IMR-90 (cell line): ENCODE results near the gene BPGM. TPM values are rescaled to one million over a fixed set of nuclear protein-coding genes. Genes with fewer than 3 reads are reported as not detected.

Experiments
- ATAC-seq: fragments of 200-7000 bp; cut with Tn5 transposase; 2 replicates; pipeline ENCODE4 v1.9.1; 2020; ENCODE audit warnings: low read depth, mild to moderate bottlenecking, moderate library complexity
- BruUV-seq: library from RNA; stranded (reverse); fragments of 400-500 nt; replicated peaks from 2 replicates; lab custom pipeline; 2021; lab: Mats Ljungman, UMichigan
- CTCF ChIA-PET: fragments of 300-600 bp; formaldehyde crosslinking; extraction: SDS; loops from one replicate; lab custom pipeline; 2021; ENCODE audit warnings: antibody characterized with exemption; lab: Yijun Ruan, JAX
- POLR2A ChIA-PET: fragments of 300-600 bp; sonication (Branson Sonifier 250); formaldehyde crosslinking; loops from one replicate; lab custom pipeline; 2022; ENCODE audit warnings: antibody characterized with exemption; ENCODE audit not compliant: unreplicated experiment; lab: Charles Lee
- DNase-seq: peaks from one replicate; pipeline ENCODE4 v3.0.0; 2013
- H2AFZ ChIP-seq: replicated peaks from 2 replicates; pipeline ENCODE3; 2013; ENCODE audit warnings: low read length, mild to moderate bottlenecking; ENCODE audit not compliant: poor library complexity
- H2AK5ac ChIP-seq: 2 replicates; pipeline ENCODE4 v1.6.1; 2013; ENCODE audit warnings: low read depth, low read length, inconsistent platforms
- H2AK9ac ChIP-seq: replicated peaks from 2 replicates; pipeline ENCODE3; 2013; ENCODE audit warnings: mild to moderate bottlenecking, low read depth, low read length, moderate library complexity; ENCODE audit not compliant: poor library complexity
- H2BK120ac ChIP-seq: 2 replicates; pipeline ENCODE4 v1.6.1; 2013; ENCODE audit warnings: low read depth, low read length, inconsistent platforms
- H2BK15ac ChIP-seq: 3 replicates; pipeline ENCODE4 v1.6.1; 2013; ENCODE audit warnings: low read depth, low read length, inconsistent platforms
- H2BK20ac ChIP-seq: 2 replicates; pipeline ENCODE4 v1.6.1; 2013; ENCODE audit warnings: low read depth, mild to moderate bottlenecking, inconsistent platforms, low read length, moderate library complexity
- H2BK5ac ChIP-seq: 2 replicates; pipeline ENCODE4 v1.6.1; 2013; ENCODE audit warnings: mild to moderate bottlenecking, low read depth, low read length, inconsistent platforms; ENCODE audit not compliant: poor library complexity, severe bottlenecking
- H3K14ac ChIP-seq: replicated peaks from 2 replicates; pipeline ENCODE4 v1.6.1; 2013; ENCODE audit warnings: low read depth, low read length, inconsistent platforms
- H3K18ac ChIP-seq: 2 replicates; pipeline ENCODE4 v1.6.1; 2013; ENCODE audit warnings: low read depth, low read length, control low read depth
- H3K23ac ChIP-seq: 2 replicates; pipeline ENCODE4 v1.6.1; 2013; ENCODE audit warnings: low read depth, low read length, inconsistent platforms
- H3K27ac ChIP-seq: 2 replicates; pipeline ENCODE4 v1.5.1; 2013; ENCODE audit warnings: mild to moderate bottlenecking, control low read depth, low read length; ENCODE audit not compliant: insufficient read depth
- H3K27me3 ChIP-seq: 2 replicates; pipeline ENCODE4 v1.6.1; 2013; ENCODE audit warnings: low read length; ENCODE audit not compliant: control insufficient read depth, insufficient read depth
- H3K36me3 ChIP-seq: 2 replicates; pipeline ENCODE4 v1.6.1; 2013; ENCODE audit warnings: low read length, mixed read lengths; ENCODE audit not compliant: control insufficient read depth, insufficient read depth
- H3K4ac ChIP-seq: 2 replicates; pipeline ENCODE4 v1.6.1; 2013; ENCODE audit warnings: low read depth, low read length, inconsistent platforms
- H3K4me1 ChIP-seq: 2 replicates; pipeline ENCODE4 v1.6.1; 2013; ENCODE audit warnings: low read length, mixed read lengths; ENCODE audit not compliant: control insufficient read depth, insufficient read depth
- H3K4me2 ChIP-seq: 2 replicates; pipeline ENCODE4 v1.6.1; 2013; ENCODE audit warnings: low read depth, mild to moderate bottlenecking, control low read depth, low read length, moderate library complexity
- H3K4me3 ChIP-seq: 2 replicates; pipeline ENCODE4 v1.5.1; 2013; ENCODE audit warnings: low read depth, mild to moderate bottlenecking, control low read depth, low read length, moderate library complexity; ENCODE audit not compliant: insufficient read depth
- H3K56ac ChIP-seq: 2 replicates; pipeline ENCODE4 v1.6.1; 2013; ENCODE audit warnings: low read length, inconsistent platforms; ENCODE audit not compliant: insufficient read depth; ENCODE audit errors: extremely low read depth
- H3K79me1 ChIP-seq, 2 experiments: 2 replicates each; pipeline ENCODE4 v1.6.1; 2013; ENCODE audit warnings: low read length in 2 of 2, inconsistent platforms in 1 of 2, low read depth in 1 of 2
- H3K9ac ChIP-seq: 2 replicates; pipeline ENCODE4 v1.6.1; 2013; ENCODE audit warnings: low read depth, low read length, control low read depth
- H3K9me1 ChIP-seq: 2 replicates; pipeline ENCODE4 v1.6.1; 2013; ENCODE audit warnings: low read length, inconsistent platforms; ENCODE audit not compliant: insufficient read depth
- H3K9me3 ChIP-seq: 2 replicates; pipeline ENCODE4 v1.6.1; 2013; ENCODE audit warnings: low read length; ENCODE audit not compliant: control insufficient read depth, insufficient read depth
- H4K20me1 ChIP-seq: 2 replicates; pipeline ENCODE4 v1.6.1; 2013; ENCODE audit warnings: low read length, inconsistent platforms; ENCODE audit not compliant: insufficient read depth
- H4K5ac ChIP-seq: 2 replicates; pipeline ENCODE4 v1.6.1; 2013; ENCODE audit warnings: mild to moderate bottlenecking, low read depth, low read length, control low read depth
- H4K8ac ChIP-seq, 2 experiments: 2 replicates each; pipeline ENCODE4 v1.6.1; 2013; ENCODE audit warnings: low read depth in 2 of 2, low read length in 2 of 2, control low read depth in 1 of 2, inconsistent platforms in 1 of 2
- H4K91ac ChIP-seq: 2 replicates; pipeline ENCODE4 v1.6.1; 2013; ENCODE audit warnings: low read depth, low read length, inconsistent platforms; ENCODE audit not compliant: insufficient read depth
- BHLHE40 ChIP-seq: fragments of 150-350 bp; IDR thresholded peaks from 2 replicates; pipeline ENCODE4 v1.6.1; 2016; ENCODE audit warnings: mild to moderate bottlenecking, low read depth, low read length
- CEBPB ChIP-seq: IDR thresholded peaks from 2 replicates; pipeline ENCODE4 v1.6.1; 2012; ENCODE audit warnings: low read depth, low read length, improper control_type of control experiment
- CHD1 ChIP-seq: IDR thresholded peaks from 2 replicates; pipeline ENCODE4 v1.6.1; 2012; ENCODE audit warnings: low read depth, low read length, improper control_type of control experiment
- FOS ChIP-seq: fragments of 150-350 bp; IDR thresholded peaks from 2 replicates; pipeline ENCODE4 v1.6.1; 2016; ENCODE audit warnings: low read depth, low read length
- NFE2L2 ChIP-seq: fragments of 150-350 bp; IDR thresholded peaks from 2 replicates; pipeline ENCODE4 v1.6.1; 2016; ENCODE audit warnings: low read depth, mild to moderate bottlenecking, low read length
- POLR2A ChIP-seq: IDR thresholded peaks from 2 replicates; pipeline ENCODE4 v1.6.1; 2012; ENCODE audit warnings: mild to moderate bottlenecking, low read depth, low read length
- RAD21 ChIP-seq: IDR thresholded peaks from 2 replicates; pipeline ENCODE4 v1.6.1; 2012; ENCODE audit warnings: low read length, improper control_type of control experiment
- RFX5 ChIP-seq: IDR thresholded peaks from 2 replicates; pipeline ENCODE4 v1.8.0; 2012; ENCODE audit warnings: low read depth, mild to moderate bottlenecking, low read length, moderate library complexity
- SMC3 ChIP-seq: fragments of 150-350 bp; IDR thresholded peaks from 2 replicates; pipeline ENCODE4 v1.6.1; 2016; ENCODE audit warnings: low read depth, mild to moderate bottlenecking, antibody characterized with exemption, low read length, moderate library complexity
- WGBS, 2 experiments: methylation state at CpG; one replicate each; pipeline versions ENCODE4 v1.1.5 to v1.1.7; 2013; ENCODE audit warnings: missing lambda C conversion rate in 2 of 2; ENCODE audit not compliant: insufficient read length in 1 of 2; ENCODE audit errors: extremely low coverage in 2 of 2; 5-methylcytosine and 5-hydroxymethylcytosine counted together
- dilution Hi-C: fragments of 300-500 bp; cut with HindIII; formaldehyde crosslinking; loops from one replicate; pipeline ENCODE4 v1.14.3; 2018; ENCODE audit warnings: low sequenced_read_pairs; ENCODE audit not compliant: unreplicated experiment
- in situ Hi-C: fragments of 300-500 bp; cut with MboI; formaldehyde crosslinking; loops from 3 replicates; pipeline ENCODE4 v1.14.3; 2019; ENCODE audit warnings: low sequenced_read_pairs, inconsistent platforms, mixed read lengths
- intact Hi-C: fragments of 100-400 bp; cut with micrococcal nuclease; formaldehyde crosslinking; loops from 2 replicates; pipeline ENCODE4 v1.10.0; 2022
- polyA plus RNA-seq, 3 experiments: library from polyadenylated mRNA; depleted of rRNA; stranded (reverse); fragments of >200 nt; gene quantifications; 2 replicates each; pipeline ENCODE4 v1.2.3, GENCODE V29; 2012; ENCODE audit warnings: low replicate concordance in 1 of 3
- total RNA-seq: library from RNA; depleted of rRNA; stranded (reverse); fragments of >200 nt; gene quantifications from 2 replicates; pipeline ENCODE4 v1.2.3, GENCODE V29; 2012
- TF ChIP-seq, protein P1 (sequence below): fragments of 150-350 bp; IDR thresholded peaks from 2 replicates; pipeline ENCODE4 v1.6.1; 2016; ENCODE audit warnings: low read depth, mild to moderate bottlenecking, low read length, moderate library complexity, borderline replicate concordance
- TF ChIP-seq, protein P2 (sequence below): conservative IDR thresholded peaks from 2 replicates; pipeline ENCODE4 v1.5.1; 2012; ENCODE audit warnings: mild to moderate bottlenecking, low read depth, low read length, improper control_type of control experiment

BPGM gene
- total and polyA plus RNA-seq, 2 of the 4 experiments (the other 2 are of a cell fraction) = 18.8 to 20.0 TPM

GRCh38 chr7:134645478-134645877 lies 1.2 kb upstream of the BPGM start:
- Histone ChIP-seq H3K27me3 (no peaks in the 10 kb centered on the region), H2BK20ac (no peak overlapping the region), H2BK120ac (no peak overlapping the region), H2AK5ac (no peak overlapping the region; the same call in 1 of the 2 replicates), H3K79me1 (peaks cover 12 to 39% of the 10 kb centered on the region in 2 experiments), H4K5ac (peak overlapping the region; percentile 81; the same call in 1 of the 2 replicates), H3K4me3 (peak overlapping the region; percentile 69; the same call in 1 of the 2 replicates), H4K20me1 (no peaks in the 10 kb centered on the region), H3K56ac (peak overlapping the region; percentile 87; the same call in 1 of the 2 replicates), H3K18ac (no peak overlapping the region; the same call in 1 of the 2 replicates), H3K14ac (peak overlapping the region; percentile 80; the same call in 1 of the 2 replicates), H3K4me1 (peaks cover 7% of the 10 kb centered on the region), H3K9ac (peak overlapping the region; percentile 82; the same call in 1 of the 2 replicates), H3K9me3 (no peaks in the 10 kb centered on the region), H2AFZ (no peak overlapping the region), H2AK9ac (no peak overlapping the region), H2BK15ac (no peak overlapping the region), H3K23ac (peak overlapping the region; percentile 10; the same call in 1 of the 2 replicates), H3K36me3 (no peaks in the 10 kb centered on the region), H4K91ac (no peak overlapping the region), H3K9me1 (peaks cover 11% of the 10 kb centered on the region), H4K8ac (peak overlapping the region; percentile 56 to 95; a peak in 3 of 4 replicates), H3K4me2 (peak overlapping the region; percentile 98), H2BK5ac (peak overlapping the region; percentile 74), H3K4ac (peak overlapping the region; percentile 78; the same call in 1 of the 2 replicates), H3K27ac (no peak overlapping the region)
- dilution Hi-C loops (no loop called here), intact Hi-C loops (loop anchor here (5.0 kb wide), 1 partner anchor 132 kb away; the partner anchor contains the start of gene CALD1), in situ Hi-C loops (no loop called here)
- BruUV-seq = no TSS peak
- ChIA-PET CTCF (interaction anchor here (1.3 kb wide), 1 partner anchor 45 kb away, joined by 3 read pairs; no protein-coding TSS in a partner anchor), POLR2A (interaction anchor here (0.5 to 1.4 kb wide), 2 partner anchors 11 to 15 kb away, joined by 3 read pairs; no protein-coding TSS in a partner anchor)
- TF ChIP-seq RAD21 = no peak
- TF ChIP-seq FOS = no peak
- no peak for TF ChIP-seq RFX5
- TF ChIP-seq POLR2A = no peak
- no peak for TF ChIP-seq CHD1
- no peak for TF ChIP-seq SMC3
- no peak for TF ChIP-seq NFE2L2
- no peak for TF ChIP-seq BHLHE40
- TF ChIP-seq CEBPB = no peak
- TF ChIP-seq, protein P1, sequence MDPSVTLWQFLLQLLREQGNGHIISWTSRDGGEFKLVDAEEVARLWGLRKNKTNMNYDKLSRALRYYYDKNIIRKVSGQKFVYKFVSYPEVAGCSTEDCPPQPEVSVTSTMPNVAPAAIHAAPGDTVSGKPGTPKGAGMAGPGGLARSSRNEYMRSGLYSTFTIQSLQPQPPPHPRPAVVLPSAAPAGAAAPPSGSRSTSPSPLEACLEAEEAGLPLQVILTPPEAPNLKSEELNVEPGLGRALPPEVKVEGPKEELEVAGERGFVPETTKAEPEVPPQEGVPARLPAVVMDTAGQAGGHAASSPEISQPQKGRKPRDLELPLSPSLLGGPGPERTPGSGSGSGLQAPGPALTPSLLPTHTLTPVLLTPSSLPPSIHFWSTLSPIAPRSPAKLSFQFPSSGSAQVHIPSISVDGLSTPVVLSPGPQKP = no peak
- TF ChIP-seq, protein P2, sequence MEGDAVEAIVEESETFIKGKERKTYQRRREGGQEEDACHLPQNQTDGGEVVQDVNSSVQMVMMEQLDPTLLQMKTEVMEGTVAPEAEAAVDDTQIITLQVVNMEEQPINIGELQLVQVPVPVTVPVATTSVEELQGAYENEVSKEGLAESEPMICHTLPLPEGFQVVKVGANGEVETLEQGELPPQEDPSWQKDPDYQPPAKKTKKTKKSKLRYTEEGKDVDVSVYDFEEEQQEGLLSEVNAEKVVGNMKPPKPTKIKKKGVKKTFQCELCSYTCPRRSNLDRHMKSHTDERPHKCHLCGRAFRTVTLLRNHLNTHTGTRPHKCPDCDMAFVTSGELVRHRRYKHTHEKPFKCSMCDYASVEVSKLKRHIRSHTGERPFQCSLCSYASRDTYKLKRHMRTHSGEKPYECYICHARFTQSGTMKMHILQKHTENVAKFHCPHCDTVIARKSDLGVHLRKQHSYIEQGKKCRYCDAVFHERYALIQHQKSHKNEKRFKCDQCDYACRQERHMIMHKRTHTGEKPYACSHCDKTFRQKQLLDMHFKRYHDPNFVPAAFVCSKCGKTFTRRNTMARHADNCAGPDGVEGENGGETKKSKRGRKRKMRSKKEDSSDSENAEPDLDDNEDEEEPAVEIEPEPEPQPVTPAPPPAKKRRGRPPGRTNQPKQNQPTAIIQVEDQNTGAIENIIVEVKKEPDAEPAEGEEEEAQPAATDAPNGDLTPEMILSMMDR = no peak
- WGBS, 2 experiments = 37% methylated on average over 3 of the region's 5 CpGs; no CpG with 5 or more reads in 1 of the 2 experiments
- ATAC-seq (no peak), DNase-seq (no peak)
